WI38 (cell line): ENCODE data around the gene GPSM1.

ENCODE experiments used
- H3K4me3 ChIP-seq: 2 replicates; pipeline ENCODE4 v1.5.1; 2011; ENCODE audit warnings: low read depth, mild to moderate bottlenecking, control low read depth, low read length
- CTCF ChIP-seq: IDR thresholded peaks from 2 replicates; pipeline ENCODE4 v1.5.1; 2012; ENCODE audit warnings: low read depth, mild to moderate bottlenecking, control low read depth, low read length

The GPSM1 gene

GRCh38 chr9:136306211-136307208, 20.8 kb upstream of the GPSM1 start:
- no peak overlapping the region for H3K4me3 ChIP-seq
- no peak for TF ChIP-seq CTCF

GRCh38 chr9:136307215-136307750, 20.1 kb upstream of the GPSM1 start:
- no peak for TF ChIP-seq CTCF
- no peak overlapping the region for H3K4me3 ChIP-seq

GRCh38 chr9:136308006-136308701, 19.2 kb upstream of the GPSM1 start:
- no peak for TF ChIP-seq CTCF
- no peak overlapping the region for H3K4me3 ChIP-seq

- H3K4me3 ChIP-seq: no peak overlapping the region
- no peak for TF ChIP-seq CTCF
Observed at GRCh38 chr9:136308702-136309053, 18.7 kb upstream of the GPSM1 start.

GRCh38 chr9:136309101-136309801, 18.1 kb upstream of the GPSM1 start:
- no peak for TF ChIP-seq CTCF
- no peak overlapping the region for H3K4me3 ChIP-seq

GRCh38 chr9:136309806-136310220, 17.5 kb upstream of the GPSM1 start:
- TF ChIP-seq CTCF: no peak
- H3K4me3 ChIP-seq: no peak overlapping the region
